GM12878 (cell line): ENCODE measurements around the gene PTPRD. TPM values are rescaled to one million over a fixed set of nuclear protein-coding genes. Genes with fewer than 3 reads are reported as not detected.

Source experiments
- ATAC-seq: fragments of 200-7000 bp; cut with Tn5 transposase; 3 replicates; pipeline ENCODE4 v1.9.1; 2020; ENCODE audit warnings: mild to moderate bottlenecking, moderate library complexity
- BruUV-seq: library from RNA; stranded (reverse); fragments of 400-500 nt; replicated peaks from 2 replicates; lab custom pipeline; 2021; lab: Mats Ljungman, UMichigan
- CTCF ChIA-PET: fragments of 300-600 bp; sonication (Branson Sonifier 250); formaldehyde crosslinking; extraction: SDS; loops from one replicate; lab custom pipeline; 2021; ENCODE audit warnings: inconsistent platforms; lab: Yijun Ruan, JAX
- POLR2A ChIA-PET: fragments of 350-600 bp; formaldehyde crosslinking; extraction: SDS; loops from one replicate; lab custom pipeline; 2021; ENCODE audit warnings: inconsistent platforms; lab: Charles Lee
- RAD21 ChIA-PET: fragments of 300-600 bp; sonication (Branson Sonifier 250); formaldehyde crosslinking; loops from one replicate; lab custom pipeline; 2023; ENCODE audit warnings: antibody characterized with exemption; ENCODE audit not compliant: unreplicated experiment; lab: Charles Lee
- SMC1A ChIA-PET: fragments of 300-600 bp; sonication (Branson Sonifier 250); formaldehyde crosslinking; loops from one replicate; lab custom pipeline; 2023; ENCODE audit not compliant: unreplicated experiment, uncharacterized antibody; lab: Charles Lee
- DNase-seq: peaks from one replicate; pipeline ENCODE4 v3.0.0-alpha.2; 2011; ENCODE audit warnings: low read depth, low spot score
- FAIRE-seq: peaks from 3 replicates; lab custom pipeline; 2011; peaks lifted over from hg19 to GRCh38; lab: Jason Lieb, UNC
- H2AFZ ChIP-seq: 2 replicates; pipeline ENCODE4 v1.6.0; 2011; ENCODE audit warnings: low read depth, low read length, control low read depth; ENCODE audit not compliant: control insufficient read depth
- H3K27ac ChIP-seq: 2 replicates; pipeline ENCODE4 v1.5.1; 2011; ENCODE audit warnings: control low read depth; ENCODE audit not compliant: control insufficient read depth, insufficient read depth
- H3K27me3 ChIP-seq, 2 experiments: replicated peaks in 1 of 2; 2 replicates each; pipeline versions ENCODE4 v1.6.0 to v1.6.1; 2011; ENCODE audit warnings: low read length in 1 of 2; ENCODE audit not compliant: control insufficient read depth in 2 of 2, insufficient read depth in 2 of 2
- H3K36me3 ChIP-seq, 2 experiments: 2 replicates each; pipeline ENCODE4 v1.5.1; 2011; ENCODE audit warnings: low read length in 1 of 2; ENCODE audit not compliant: control insufficient read depth in 2 of 2, insufficient read depth in 2 of 2
- H3K4me1 ChIP-seq: 2 replicates; pipeline ENCODE4 v1.6.1; 2011; ENCODE audit warnings: mild to moderate bottlenecking, low read length, moderate library complexity, mixed read lengths; ENCODE audit not compliant: control insufficient read depth, insufficient read depth
- H3K4me2 ChIP-seq: 2 replicates; pipeline ENCODE4 v1.6.0; 2011; ENCODE audit warnings: control low read depth; ENCODE audit not compliant: control insufficient read depth, insufficient read depth
- H3K4me3 ChIP-seq: fragments of 200-600 bp; sonication (generic); 2 replicates; pipeline ENCODE4 v1.5.1; 2016
- H3K79me2 ChIP-seq: 2 replicates; pipeline ENCODE4 v1.6.0; 2011; ENCODE audit warnings: low read length; ENCODE audit not compliant: control insufficient read depth, insufficient read depth
- H3K9ac ChIP-seq: 2 replicates; pipeline ENCODE4 v1.8.0; 2011; ENCODE audit warnings: low read length, control low read depth, mixed read lengths; ENCODE audit not compliant: control insufficient read depth, insufficient read depth
- H3K9me3 ChIP-seq: replicated peaks from 3 replicates; pipeline ENCODE4 v1.5.1; 2011; ENCODE audit warnings: mild to moderate bottlenecking, low read length; ENCODE audit not compliant: control insufficient read depth, insufficient read depth
- H4K20me1 ChIP-seq: 2 replicates; pipeline ENCODE4 v1.6.0; 2011; ENCODE audit not compliant: control insufficient read depth, insufficient read depth
- CREM ChIP-seq: IDR thresholded peaks from 2 replicates; pipeline ENCODE4 v1.6.1; 2014; ENCODE audit warnings: antibody characterized with exemption, low read depth
- EP300 ChIP-seq, 2 experiments: fragments of 150-350 bp in 1 of 2; IDR thresholded peaks; 2 replicates each; pipeline ENCODE4 v1.6.1; 2011 to 2012; ENCODE audit warnings: low read depth in 2 of 2, low read length in 2 of 2, borderline replicate concordance in 1 of 2, improper control_type of control experiment in 1 of 2, inconsistent platforms in 1 of 2; ENCODE audit not compliant: control insufficient read depth in 1 of 2
- ESRRA ChIP-seq: IDR thresholded peaks from 2 replicates; pipeline ENCODE4 v1.6.1; 2012; ENCODE audit warnings: mild to moderate bottlenecking, low read length, improper control_type of control experiment
- HSF1 ChIP-seq: fragments of 150-350 bp; IDR thresholded peaks from 2 replicates; pipeline ENCODE4 v1.6.1; 2014; ENCODE audit warnings: mild to moderate bottlenecking, low read depth, low read length
- IKZF1 ChIP-seq: fragments of 450-650 bp; conservative IDR thresholded peaks from 2 replicates; pipeline ENCODE4 v1.6.1; 2017; ENCODE audit warnings: antibody characterized with exemption, mild to moderate bottlenecking
- PAX5 ChIP-seq: IDR thresholded peaks from 2 replicates; pipeline ENCODE4 v1.6.1; 2011; ENCODE audit warnings: low read depth, low read length, borderline replicate concordance
- POLR2AphosphoS5 ChIP-seq: IDR thresholded peaks from 2 replicates; pipeline ENCODE4 v1.6.1; 2011; ENCODE audit warnings: mild to moderate bottlenecking, low read length, inconsistent platforms
- SMARCA5 ChIP-seq: fragments of 450-650 bp; IDR thresholded peaks from 2 replicates; pipeline ENCODE4 v1.6.1; 2017; ENCODE audit warnings: mild to moderate bottlenecking
- USF1 ChIP-seq: IDR thresholded peaks from 2 replicates; pipeline ENCODE4 v1.6.1; 2011; ENCODE audit warnings: borderline replicate concordance, low read depth, mild to moderate bottlenecking, moderate library complexity, mixed read lengths, low read length; ENCODE audit not compliant: insufficient read depth; ENCODE audit errors: extremely low read length
- ZBTB33 ChIP-seq: fragments of 450-650 bp; IDR thresholded peaks from 2 replicates; pipeline ENCODE4 v1.6.1; 2017; ENCODE audit warnings: mild to moderate bottlenecking
- WGBS: methylation state at CpG from one replicate; pipeline ENCODE4 v1.1.6; 2016; ENCODE audit warnings: low lambda C conversion rate; ENCODE audit not compliant: insufficient replicate concordance, insufficient coverage; ENCODE audit errors: missing lambda C conversion rate; 5-methylcytosine and 5-hydroxymethylcytosine counted together
- in situ Hi-C: fragments of 300-500 bp; cut with MboI; formaldehyde crosslinking; loops from 9 replicates; pipeline ENCODE4 v1.14.3; 2018; ENCODE audit warnings: mixed read lengths
- intact Hi-C: fragments of 100-400 bp; cut with micrococcal nuclease; formaldehyde crosslinking; loops from one replicate; pipeline ENCODE4 v1.14.2; 2022; ENCODE audit not compliant: unreplicated experiment
- polyA plus RNA-seq, 11 experiments: library from polyadenylated mRNA; depleted of rRNA in 4 of 11; unstranded in 6 of 11; stranded (reverse) in 5 of 11; fragments of >200 nt; fragmentation: Nextera tagmentation in 4 of 11; fragmentation: Illumina TruSeq in 1 of 11; extraction: Ambion mirVana in 4 of 11; extraction: Trizol in 1 of 11; gene quantifications; 1 replicate in 1 of 11; 2 replicates in 10 of 11; pipeline versions ENCODE4 v1.2.1 to v1.2.3, GENCODE V29; 2011 to 2016; ENCODE audit warnings: inconsistent platforms in 2 of 11, missing spikeins in 2 of 11, low read depth in 1 of 11
- total RNA-seq, 4 experiments: library from RNA; depleted of rRNA in 3 of 4; stranded (reverse); fragments of >200 nt in 3 of 4; fragmentation: Illumina TruSeq in 1 of 4; extraction: Trizol in 1 of 4; gene quantifications; 2 replicates each; pipeline versions ENCODE4 v1.2.1 to v1.2.3, GENCODE V29; 2013 to 2021

The PTPRD gene
- total and polyA plus RNA-seq, 10 of the 15 experiments (the other 5 are each of a cell fraction or from before 2014, with no cell fraction given): under 0.01 to 0.05 (median 0.01) TPM; not detected in 7

DNA sequence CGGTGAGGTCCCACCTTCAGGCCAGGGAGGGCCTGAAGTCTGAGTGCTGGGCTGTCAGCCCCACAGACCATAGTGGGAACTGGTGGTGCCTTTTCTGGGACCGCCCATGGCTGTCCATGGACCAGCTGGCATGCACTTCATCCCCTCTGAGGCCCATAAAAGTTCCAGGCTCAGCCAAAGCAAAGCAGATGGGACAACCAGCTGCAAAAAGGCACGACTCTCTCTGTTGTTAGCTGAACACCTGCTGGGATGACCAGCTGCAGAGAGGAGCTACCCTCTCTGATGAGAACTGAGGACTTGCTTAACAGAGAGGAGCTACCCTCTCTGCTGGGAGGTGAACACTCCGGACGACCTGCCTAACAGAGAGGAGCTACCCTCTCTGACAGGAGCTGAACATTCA is 1968.9 kb downstream of the PTPRD start:
- H3K4me1 ChIP-seq: no peaks in the 10 kb centered on the region
- BruUV-seq: no TSS peak
- 8% methylated on average over 5 of the region's 5 CpGs for WGBS
- POLR2A ChIA-PET: no interaction called here
- ATAC-seq (no peak), DNase-seq (no peak), FAIRE-seq (no peak)
- no peak overlapping the region for H3K9ac ChIP-seq
- H3K4me2 ChIP-seq: no peak overlapping the region
- RAD21 ChIA-PET: no interaction called here
- no peaks in the 10 kb centered on the region for H3K27me3 ChIP-seq
- no peaks in the 10 kb centered on the region for H3K36me3 ChIP-seq
- H3K9me3 ChIP-seq: no peaks in the 10 kb centered on the region
- CTCF ChIA-PET: no interaction called here
- H4K20me1 ChIP-seq: no peaks in the 10 kb centered on the region
- no peak for TF ChIP-seq EP300 (IDR thresholded peaks at IDR 0.05; ENCODE audit: borderline replicate concordance in 1 of 2, control insufficient read depth in 1 of 2, low read depth in 2 of 2, low read length in 2 of 2)
- TF ChIP-seq ESRRA: no peak
- no peak for TF ChIP-seq IKZF1
- no peak for TF ChIP-seq CREM
- no peak for TF ChIP-seq HSF1
- TF ChIP-seq PAX5: no peak
- TF ChIP-seq USF1: no peak
- no peak for TF ChIP-seq SMARCA5
- TF ChIP-seq ZBTB33: no peak
- TF ChIP-seq POLR2AphosphoS5: no peak
- no peak overlapping the region for H3K4me3 ChIP-seq
- intact Hi-C loops (no loop called here), in situ Hi-C loops (no loop called here)
- no peak overlapping the region for H2AFZ ChIP-seq
- no peak overlapping the region for H3K27ac ChIP-seq
- no peaks in the 10 kb centered on the region for H3K79me2 ChIP-seq
- SMC1A ChIA-PET: no interaction called here
